HTR-8/SVneo (cell line): ENCODE measurements around the gene OTULINL.

Experiments used
- DNase-seq: peaks from one replicate; pipeline ENCODE4 v3.0.0; 2011; ENCODE audit warnings: low spot score, mixed read lengths; ENCODE audit not compliant: insufficient read length
- FAIRE-seq: peaks from 2 replicates; lab custom pipeline; 2011; peaks lifted over from hg19 to GRCh38; lab: Jason Lieb, UNC

OTULINL gene

GRCh38 chr5:14659821-14660607 lies 78.4 kb downstream of the OTULINL start:
- FAIRE-seq = no peak
- DNase-seq = no peak

DNA sequence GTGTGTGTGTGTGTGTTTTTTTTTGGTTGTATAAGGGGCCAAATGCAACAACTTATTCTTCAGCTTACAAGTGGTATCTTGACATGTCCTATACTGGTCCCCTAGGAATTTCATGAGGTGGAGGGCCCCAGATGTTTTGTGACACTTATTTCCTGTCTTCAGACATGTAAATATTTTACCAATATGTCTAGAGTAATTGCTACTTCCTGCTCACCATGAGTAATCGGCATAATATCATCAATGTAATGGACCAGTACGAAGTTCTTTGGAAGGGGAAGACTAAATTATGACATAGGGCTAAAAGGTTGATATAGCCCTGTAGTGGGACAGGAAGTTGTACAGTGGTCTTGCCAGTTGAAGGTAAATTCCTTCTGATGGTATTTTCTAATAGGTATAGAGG lies 79.2 kb downstream of the OTULINL start:
- DNase-seq (no peak), FAIRE-seq (no peak)
